ENCODE data around the gene ATAD1. TPM values are rescaled to one million over a fixed set of nuclear protein-coding genes. Genes with fewer than 3 reads are reported as not detected.
"Not testable (repeated sequence)": the region's sequence is repeated elsewhere in the genome, so short reads cannot be mapped to it uniquely, and the experiment has no call there.

The ATAD1 gene
- total RNA-seq, 2 experiments from 2014 or later = 39.4 to 42.8 TPM

DNA sequence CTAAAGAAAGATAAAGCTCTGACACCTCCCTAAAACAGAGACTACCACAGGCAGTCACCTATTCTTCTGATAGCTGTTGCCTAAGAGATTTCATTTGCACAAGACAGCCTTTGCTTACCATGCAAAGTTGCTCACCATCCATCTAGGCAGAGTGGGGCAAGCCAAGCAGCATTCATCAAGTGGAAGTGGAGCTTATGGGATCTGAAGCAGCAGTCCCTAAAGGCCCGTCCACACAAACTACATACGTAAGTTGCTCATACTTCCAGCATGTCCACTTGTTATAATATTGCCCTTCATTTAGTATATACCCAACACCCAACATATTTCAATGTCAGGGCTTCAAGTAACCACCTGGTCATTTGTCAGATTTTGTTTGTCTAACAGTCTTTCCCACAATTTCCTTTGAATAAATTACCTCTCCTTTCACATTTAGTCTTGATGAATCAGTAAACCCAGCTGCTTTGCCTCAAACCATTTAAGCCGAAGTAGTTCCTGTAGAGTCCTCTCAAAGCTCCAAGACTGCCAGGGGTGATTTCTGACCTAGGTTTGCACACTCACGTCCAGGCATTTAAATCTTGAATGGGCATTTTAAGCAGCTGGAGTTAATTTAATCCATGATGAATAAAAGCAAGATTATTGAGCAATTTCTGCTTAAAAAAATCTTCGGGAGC, 67.9 kb downstream of the ATAD1 start:
- Mint-ChIP-seq H3K36me3 (peaks cover 14% of the 10 kb centered on the region), H3K4me1 (ENCODE audit: low read depth) (peaks cover 33% of the 10 kb centered on the region), H3K27ac (no peak overlapping the region), H3K27me3 (no peaks in the 10 kb centered on the region), H3K4me3 (no peak overlapping the region), H3K9me3 (no peaks in the 10 kb centered on the region)
- ChIA-PET CTCF (interaction anchor here (2.6 kb wide), 1 partner anchor 16 kb away, joined by 11 read pairs; no protein-coding TSS in a partner anchor), POLR2A (interaction anchor here (1.3 kb wide), 1 partner anchor 68 kb away, joined by 5 read pairs; the partner anchor contains the start of gene ATAD1)
- DNase-seq = no peak
- intact Hi-C loops (cut with micrococcal nuclease) = no loop called here

DNA sequence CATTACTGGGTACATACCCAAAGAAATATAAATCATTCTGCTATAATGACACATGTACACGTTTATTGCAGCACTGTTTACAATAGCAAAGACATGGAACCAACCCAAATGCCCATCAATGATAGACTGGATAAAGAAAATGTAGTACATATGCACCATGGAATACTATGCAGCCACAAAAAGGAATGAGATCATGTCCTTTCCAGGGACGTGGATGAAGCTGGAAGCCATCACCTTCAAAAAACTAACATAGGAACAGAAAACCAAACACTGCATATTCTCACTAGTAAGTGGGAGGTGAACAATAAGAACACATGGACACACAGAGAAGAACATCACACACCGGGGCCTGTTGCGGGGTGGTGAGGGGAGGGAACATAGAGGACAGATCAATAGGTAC, 69.8 kb downstream of the ATAD1 start:
- intact Hi-C loops (cut with micrococcal nuclease) = loop anchor here (2.0 kb wide), 1 partner anchor 15 kb away; no protein-coding TSS in a partner anchor
- CTCF ChIA-PET, H3K36me3 Mint-ChIP-seq, DNase-seq, H3K4me3 Mint-ChIP-seq, H3K27ac Mint-ChIP-seq, H3K9me3 Mint-ChIP-seq, H3K27me3 Mint-ChIP-seq, POLR2A ChIA-PET: not testable (repeated sequence)
- peaks cover 21% of the 10 kb centered on the region for H3K4me1 Mint-ChIP-seq (ENCODE audit: low read depth)

DNA sequence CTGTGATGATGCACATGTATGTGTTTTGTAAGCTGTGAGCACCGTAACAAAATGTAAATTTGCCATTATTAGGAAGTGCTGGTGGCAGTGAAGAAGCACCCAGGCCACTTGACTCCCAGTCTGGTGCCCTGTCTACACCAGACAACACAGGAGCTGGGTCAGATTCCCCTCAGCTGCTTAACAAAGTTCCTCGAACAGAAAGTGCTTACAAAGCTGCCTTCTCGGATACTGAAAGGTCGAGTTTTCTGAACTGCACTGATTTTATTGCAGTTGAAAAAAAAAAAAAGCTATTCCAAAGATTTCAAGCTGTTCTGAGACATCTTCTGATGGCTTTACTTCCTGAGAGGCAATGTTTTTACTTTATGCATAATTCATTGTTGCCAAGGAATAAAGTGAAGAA, 71.1 kb downstream of the ATAD1 start:
- DNase-seq = no peak
- Mint-ChIP-seq H3K4me1 (ENCODE audit: low read depth) (peaks cover 12% of the 10 kb centered on the region), H3K27ac (no peak overlapping the region), H3K4me3 (no peak overlapping the region), H3K27me3 (no peaks in the 10 kb centered on the region), H3K9me3 (no peaks in the 10 kb centered on the region), H3K36me3 (no peaks in the 10 kb centered on the region)
- CTCF ChIA-PET = no interaction called here
- POLR2A ChIA-PET = no interaction called here
- intact Hi-C loops (cut with micrococcal nuclease) = no loop called here

DNA sequence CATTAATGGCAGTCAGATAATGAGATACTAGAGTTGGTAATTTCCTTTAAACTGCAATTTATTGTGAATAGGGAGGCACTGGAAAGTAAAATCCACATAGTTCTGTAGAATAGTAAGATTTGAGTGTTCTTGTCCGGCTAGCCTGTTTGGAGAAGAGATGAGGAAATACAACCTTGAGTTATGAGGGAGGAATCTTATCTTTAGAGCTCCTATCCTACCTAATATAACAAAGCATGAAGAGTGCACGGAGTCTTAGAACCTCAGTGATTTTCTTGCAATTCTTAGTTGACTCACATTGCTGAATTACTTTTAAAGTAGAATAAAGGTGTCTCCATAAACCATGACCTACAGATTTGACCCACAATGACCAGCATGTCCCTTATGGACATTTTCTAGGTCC, 73.4 kb downstream of the ATAD1 start:
- intact Hi-C loops (cut with micrococcal nuclease) = no loop called here
- Mint-ChIP-seq H3K4me3 (no peak overlapping the region), H3K27ac (no peak overlapping the region), H3K36me3 (no peaks in the 10 kb centered on the region), H3K9me3 (no peaks in the 10 kb centered on the region), H3K4me1 (ENCODE audit: low read depth) (no peaks in the 10 kb centered on the region), H3K27me3 (peaks cover 5% of the 10 kb centered on the region)
- DNase-seq = no peak
- CTCF ChIA-PET = no interaction called here
- POLR2A ChIA-PET = interaction anchor here (1.3 kb wide), 1 partner anchor 17 kb away, joined by 3 read pairs; no protein-coding TSS in a partner anchor

DNA sequence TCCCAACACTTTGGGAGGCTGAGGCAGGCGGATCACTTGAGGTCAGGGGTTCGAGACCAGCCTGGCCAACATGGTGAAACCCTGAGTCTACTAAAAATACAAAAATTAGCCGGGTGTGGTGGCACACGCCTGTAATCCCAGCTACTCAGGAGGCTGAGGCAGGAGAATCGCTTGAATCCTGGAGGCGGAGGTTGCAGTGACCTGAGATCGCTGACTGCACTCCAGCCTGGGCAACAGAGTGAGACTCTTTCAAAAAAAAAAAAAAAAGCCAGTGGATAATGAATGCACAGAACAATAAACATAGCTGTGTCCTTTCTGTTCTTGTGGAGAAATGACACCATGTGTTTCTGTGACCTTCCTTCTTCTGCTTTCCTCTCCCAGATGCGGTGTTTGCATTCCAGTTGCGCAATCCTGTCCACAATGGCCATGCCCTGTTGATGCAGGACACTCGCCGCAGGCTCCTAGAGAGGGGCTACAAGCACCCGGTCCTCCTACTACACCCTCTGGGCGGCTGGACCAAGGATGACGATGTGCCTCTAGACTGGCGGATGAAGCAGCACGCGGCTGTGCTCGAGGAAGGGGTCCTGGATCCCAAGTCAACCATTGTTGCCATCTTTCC, 74.9 kb downstream of the ATAD1 start:
- H3K4me3 Mint-ChIP-seq; H3K27me3 Mint-ChIP-seq; H3K36me3 Mint-ChIP-seq; DNase-seq; intact Hi-C loops (cut with micrococcal nuclease); H3K27ac Mint-ChIP-seq; H3K4me1 Mint-ChIP-seq (ENCODE audit: low read depth); H3K9me3 Mint-ChIP-seq; POLR2A ChIA-PET: not testable (repeated sequence)
- CTCF ChIA-PET = interaction anchor here (0.7 kb wide), 1 partner anchor 210 kb away, joined by 3 read pairs; no protein-coding TSS in a partner anchor

DNA sequence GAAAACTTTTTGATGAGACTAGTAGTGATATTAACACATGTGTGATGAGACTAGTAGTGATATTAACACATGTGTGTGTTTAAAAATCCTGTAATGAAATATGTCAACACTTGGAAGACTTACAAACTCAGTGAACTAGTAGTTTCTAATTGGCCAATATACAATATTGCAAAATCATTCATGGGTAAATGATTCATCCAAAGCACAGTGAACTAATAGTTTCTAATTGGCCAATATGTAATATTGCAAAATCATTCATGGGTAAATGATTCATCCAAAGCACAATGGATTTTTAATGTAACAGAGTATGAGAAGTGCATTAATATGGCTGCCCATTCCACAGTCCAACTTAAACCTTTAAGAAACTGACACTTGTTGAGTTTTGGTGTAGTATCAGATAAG, 77.8 kb downstream of the ATAD1 start:
- no peak overlapping the region for H3K27ac Mint-ChIP-seq
- no peak overlapping the region for H3K4me3 Mint-ChIP-seq
- peaks cover 17% of the 10 kb centered on the region for H3K27me3 Mint-ChIP-seq
- ChIA-PET POLR2A (interaction anchor here (1.0 kb wide), 1 partner anchor 12 kb away, joined by 5 read pairs; no protein-coding TSS in a partner anchor), CTCF (no interaction called here)
- H3K9me3 Mint-ChIP-seq = no peaks in the 10 kb centered on the region
- DNase-seq = no peak
- H3K36me3 Mint-ChIP-seq = no peaks in the 10 kb centered on the region
- intact Hi-C loops (cut with micrococcal nuclease) = no loop called here
- H3K4me1 Mint-ChIP-seq (ENCODE audit: low read depth) = no peaks in the 10 kb centered on the region

DNA sequence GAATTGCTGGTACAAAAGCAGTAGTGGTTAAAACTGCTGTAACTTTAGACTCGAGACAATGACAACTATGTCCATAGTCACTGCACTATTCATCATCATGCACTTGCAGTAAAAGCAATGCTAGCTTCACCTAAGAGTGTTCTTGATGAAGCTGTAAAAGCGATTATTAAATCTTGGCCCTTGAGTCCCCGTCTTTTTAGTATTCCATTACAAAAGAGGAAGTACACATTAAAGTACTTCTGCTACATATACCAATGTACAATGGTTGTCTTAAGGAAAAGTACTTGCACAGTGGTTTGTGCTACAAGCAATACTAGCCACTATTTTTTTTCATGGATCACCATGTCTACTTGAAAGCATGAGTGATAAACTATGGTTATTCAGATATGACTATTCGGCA, 78.3 kb downstream of the ATAD1 start:
- Mint-ChIP-seq H3K36me3 (no peaks in the 10 kb centered on the region), H3K27ac (no peak overlapping the region), H3K9me3 (no peaks in the 10 kb centered on the region), H3K27me3 (peaks cover 19% of the 10 kb centered on the region), H3K4me3 (no peak overlapping the region), H3K4me1 (ENCODE audit: low read depth) (no peaks in the 10 kb centered on the region)
- ChIA-PET POLR2A (no interaction called here), CTCF (no interaction called here)
- intact Hi-C loops (cut with micrococcal nuclease) = no loop called here
- DNase-seq = no peak

DNA sequence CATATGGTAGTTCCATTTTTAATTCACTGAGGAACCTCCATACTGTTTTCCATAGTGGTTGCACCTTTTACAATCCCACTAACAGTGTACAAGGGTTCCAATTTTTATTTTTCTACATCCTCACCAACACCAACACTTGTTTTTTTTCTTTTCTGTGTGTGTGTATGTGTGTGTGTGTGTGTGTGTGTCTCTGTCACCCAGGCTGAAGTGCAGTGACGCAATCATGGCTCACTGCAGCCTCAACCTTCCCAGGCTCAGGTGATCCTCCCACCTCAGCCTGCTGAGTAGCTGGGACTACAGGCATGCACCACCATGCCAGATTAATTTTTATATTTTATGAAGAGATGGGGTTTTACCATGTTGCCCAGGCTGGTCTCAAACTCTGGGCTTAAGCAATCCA, 79.8 kb downstream of the ATAD1 start:
- DNase-seq; CTCF ChIA-PET; H3K36me3 Mint-ChIP-seq; H3K4me1 Mint-ChIP-seq (ENCODE audit: low read depth); H3K4me3 Mint-ChIP-seq; H3K9me3 Mint-ChIP-seq; intact Hi-C loops (cut with micrococcal nuclease); H3K27ac Mint-ChIP-seq; POLR2A ChIA-PET: not testable (repeated sequence)
- peaks cover 20% of the 10 kb centered on the region for H3K27me3 Mint-ChIP-seq

DNA sequence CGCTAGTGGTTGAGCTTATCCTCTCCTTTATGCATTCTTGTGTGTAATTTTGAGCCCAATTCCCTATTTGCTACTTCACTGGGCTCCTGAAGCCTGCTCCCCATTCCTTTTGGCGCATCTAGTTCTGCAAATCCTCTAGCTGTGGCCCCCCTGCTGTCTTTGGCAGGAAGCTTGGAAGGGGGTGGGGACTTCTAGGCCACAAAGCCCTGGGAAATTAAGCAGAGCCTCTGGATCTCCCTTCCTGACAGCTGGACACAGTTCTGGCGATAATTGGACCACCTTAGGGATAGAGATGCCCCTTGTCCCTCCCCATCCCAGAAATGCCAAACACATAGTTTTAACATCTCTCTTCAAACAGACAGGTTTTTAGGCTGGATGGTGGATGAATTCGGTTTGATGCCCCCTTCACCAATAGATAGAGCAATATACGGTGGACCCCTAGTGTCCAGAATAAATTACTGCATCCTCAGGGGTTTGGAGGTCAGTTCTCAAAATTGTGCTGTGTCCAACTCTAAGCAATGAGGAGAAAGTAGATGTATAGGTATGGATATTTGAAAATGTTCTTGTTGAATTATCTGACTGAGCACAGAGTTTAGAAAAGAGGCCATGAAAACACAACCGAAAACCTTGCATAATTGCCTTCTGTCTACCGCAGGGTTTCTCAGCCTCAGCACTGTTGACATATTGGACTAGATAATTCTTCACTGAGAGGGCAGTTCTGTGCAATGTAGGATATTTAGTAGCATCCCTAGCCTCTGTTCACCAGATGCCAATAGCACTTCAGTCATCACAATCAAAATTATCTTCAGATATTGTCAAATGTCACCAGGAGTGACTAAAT, 82.8 kb downstream of the ATAD1 start:
- no peak for DNase-seq
- Mint-ChIP-seq H3K4me3 (no peak overlapping the region), H3K4me1 (ENCODE audit: low read depth) (no peaks in the 10 kb centered on the region), H3K27ac (no peak overlapping the region), H3K36me3 (no peaks in the 10 kb centered on the region), H3K27me3 (peaks cover 23% of the 10 kb centered on the region), H3K9me3 (no peaks in the 10 kb centered on the region)
- ChIA-PET POLR2A (no interaction called here), CTCF (interaction anchor here (0.8 to 2.1 kb wide), 7 partner anchors 10 to 202 kb away, joined by 3 to 11 read pairs (median 4); no protein-coding TSS in a partner anchor)
- intact Hi-C loops (cut with micrococcal nuclease) = loop anchor here (1.0 kb wide), 2 partner anchors 79 to 202 kb away; no protein-coding TSS in a partner anchor

DNA sequence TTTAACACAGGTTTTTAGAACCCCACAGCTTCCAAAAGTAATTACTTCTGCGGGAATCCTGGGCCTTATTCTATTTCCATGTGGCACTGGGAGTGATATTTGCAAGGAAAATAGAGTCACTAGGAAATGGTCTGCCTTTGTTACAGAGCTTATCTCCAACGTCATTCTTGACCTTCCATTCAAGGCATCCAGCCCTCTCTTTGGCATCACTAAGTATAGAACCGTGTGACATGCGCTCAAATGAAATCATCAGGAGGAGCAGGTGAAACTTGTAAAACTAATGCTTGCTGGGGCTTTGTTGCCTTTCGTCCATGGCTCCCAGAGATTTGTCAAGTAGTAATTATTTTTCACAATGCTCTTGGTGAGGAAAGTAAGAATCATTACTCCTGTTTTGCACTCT, 84.9 kb downstream of the ATAD1 start:
- Mint-ChIP-seq H3K27me3 (peaks cover 20% of the 10 kb centered on the region), H3K4me3 (no peak overlapping the region), H3K9me3 (no peaks in the 10 kb centered on the region), H3K27ac (no peak overlapping the region), H3K4me1 (ENCODE audit: low read depth) (no peaks in the 10 kb centered on the region), H3K36me3 (no peaks in the 10 kb centered on the region)
- no peak for DNase-seq
- intact Hi-C loops (cut with micrococcal nuclease) = no loop called here
- ChIA-PET CTCF (interaction anchor here (0.7 to 1.5 kb wide), 2 partner anchors 41 to 209 kb away, joined by 3 to 4 read pairs; no protein-coding TSS in a partner anchor), POLR2A (no interaction called here)

DNA sequence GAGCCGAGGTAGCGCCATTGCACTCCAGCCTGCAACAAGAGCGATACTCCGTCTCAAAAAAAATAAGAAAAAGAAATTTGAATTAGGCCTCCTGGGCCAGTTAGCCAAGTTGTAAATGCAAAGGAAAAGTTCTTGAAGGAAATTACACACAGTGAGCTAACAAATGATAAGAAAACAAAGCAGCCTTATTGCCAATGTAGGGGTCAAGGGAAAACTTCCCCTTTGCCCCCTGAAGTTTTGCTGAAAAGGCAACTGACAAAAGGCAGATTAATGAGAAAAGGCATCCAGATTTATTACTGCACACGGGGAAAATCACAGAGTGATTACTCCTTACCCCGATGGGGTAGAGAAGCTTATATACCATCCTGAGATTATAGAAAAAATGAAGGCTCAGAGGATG, 88.1 kb downstream of the ATAD1 start:
- H3K27me3 Mint-ChIP-seq = peaks cover 18% of the 10 kb centered on the region
- no peak overlapping the region for H3K4me3 Mint-ChIP-seq
- ChIA-PET POLR2A (no interaction called here), CTCF (interaction anchor here (0.8 to 1.4 kb wide), 2 partner anchors 21 to 194 kb away, joined by 3 to 4 read pairs; no protein-coding TSS in a partner anchor)
- no peak overlapping the region for H3K27ac Mint-ChIP-seq
- H3K4me1 Mint-ChIP-seq (ENCODE audit: low read depth) = no peaks in the 10 kb centered on the region
- intact Hi-C loops (cut with micrococcal nuclease) = no loop called here
- no peaks in the 10 kb centered on the region for H3K36me3 Mint-ChIP-seq
- H3K9me3 Mint-ChIP-seq = no peaks in the 10 kb centered on the region
- no peak for DNase-seq

DNA sequence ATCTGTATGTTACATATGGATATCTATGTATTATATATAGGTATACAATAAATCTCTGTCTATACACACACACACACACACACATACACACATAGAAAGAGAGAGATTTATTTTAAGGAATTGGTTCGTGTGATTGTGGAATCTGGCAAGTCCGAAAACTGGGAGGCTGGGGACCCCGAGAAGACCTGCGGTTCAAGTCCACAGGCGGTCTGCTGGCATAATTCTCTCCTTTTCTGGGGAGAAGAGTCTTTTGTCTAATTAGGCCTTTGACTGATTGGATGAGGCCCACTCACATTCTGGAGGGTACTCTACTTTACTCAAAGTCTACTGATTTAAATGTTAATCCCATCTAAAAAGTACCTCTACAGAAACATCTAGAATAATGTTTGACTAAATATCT, 93.2 kb downstream of the ATAD1 start:
- H3K36me3 Mint-ChIP-seq = no peaks in the 10 kb centered on the region
- peaks cover 15% of the 10 kb centered on the region for H3K27me3 Mint-ChIP-seq
- H3K4me3 Mint-ChIP-seq = no peak overlapping the region
- ChIA-PET CTCF (interaction anchor here (2.1 kb wide), 1 partner anchor 10 kb away, joined by 6 read pairs; no protein-coding TSS in a partner anchor), POLR2A (no interaction called here)
- no peak for DNase-seq
- no peak overlapping the region for H3K27ac Mint-ChIP-seq
- intact Hi-C loops (cut with micrococcal nuclease) = no loop called here
- H3K9me3 Mint-ChIP-seq = no peaks in the 10 kb centered on the region
- peaks cover 2% of the 10 kb centered on the region for H3K4me1 Mint-ChIP-seq (ENCODE audit: low read depth)

Data from activated CD4-positive, alpha-beta memory T cell treated with anti-CD3 and anti-CD28 coated beads for 36 hours (primary cell).